HG02623 (cell line): Measurements from ENCODE around the gene CROCC.
"Not testable (repeated sequence)": the region's sequence is repeated elsewhere in the genome, so short reads cannot be mapped to it uniquely, and the experiment has no call there.

Experiments
- ATAC-seq: cut with Tn5 transposase; IDR thresholded peaks from one replicate; pipeline ENCODE4 v1.9.1; 2021; ENCODE audit warnings: moderate library complexity; ENCODE audit not compliant: unreplicated experiment

CROCC gene

GRCh38 chr1:16931206-16931934 lies 9.6 kb downstream of the CROCC start:
- ATAC-seq, result not testable (repeated sequence)

GRCh38 chr1:16933945-16934344 lies 12.2 kb downstream of the CROCC start:
- not testable (repeated sequence) for ATAC-seq

GRCh38 chr1:16936580-16936979 lies 14.8 kb downstream of the CROCC start:
- not testable (repeated sequence) for ATAC-seq

- no peak for ATAC-seq
Observed at GRCh38 chr1:16938351-16939321, 16.9 kb downstream of the CROCC start.

- not testable (repeated sequence) for ATAC-seq
Observed at GRCh38 chr1:16939386-16940180, 17.9 kb downstream of the CROCC start.

- no peak for ATAC-seq
Observed at GRCh38 chr1:16944038-16944437, 22.3 kb downstream of the CROCC start.

- not testable (repeated sequence) for ATAC-seq
Observed at GRCh38 chr1:16945512-16945911, 23.8 kb downstream of the CROCC start.

- not testable (repeated sequence) for ATAC-seq
Observed at GRCh38 chr1:16946185-16946584, 24.5 kb downstream of the CROCC start.

GRCh38 chr1:16946646-16947045 lies 24.9 kb downstream of the CROCC start:
- ATAC-seq, result no peak

GRCh38 chr1:16948282-16948891 lies 26.7 kb downstream of the CROCC start:
- ATAC-seq, result not testable (repeated sequence)

GRCh38 chr1:16949026-16949425 lies 27.3 kb downstream of the CROCC start:
- ATAC-seq, result not testable (repeated sequence)

GRCh38 chr1:16952376-16952775 lies 30.6 kb downstream of the CROCC start:
- not testable (repeated sequence) for ATAC-seq

GRCh38 chr1:16954579-16954978 lies 32.8 kb downstream of the CROCC start:
- no peak for ATAC-seq

- no peak for ATAC-seq
Observed at GRCh38 chr1:16955186-16955585, 33.5 kb downstream of the CROCC start.

- ATAC-seq, result no peak
Observed at GRCh38 chr1:16956775-16957174, 35.0 kb downstream of the CROCC start.

GRCh38 chr1:16957731-16958130 lies 36.0 kb downstream of the CROCC start:
- ATAC-seq, result no peak

GRCh38 chr1:16958475-16958874 lies 36.7 kb downstream of the CROCC start:
- no peak for ATAC-seq

GRCh38 chr1:16960560-16961296 lies 39.0 kb downstream of the CROCC start:
- peak; percentile 52 for ATAC-seq

- no peak for ATAC-seq
Observed at GRCh38 chr1:16961297-16962133, 39.8 kb downstream of the CROCC start.
